PC-3 (cell line): ENCODE measurements around the gene KRT83.

Experiments
- CTCF ChIP-seq: fragments of 300-600 bp; sonication (generic); conservative IDR thresholded peaks from 2 replicates; pipeline ENCODE4 v1.5.1; 2017; ENCODE audit warnings: antibody characterized with exemption, low read depth, mild to moderate bottlenecking, low read length
- EZH2 ChIP-seq: fragments of 300-600 bp; sonication (generic); IDR thresholded peaks from one replicate; pipeline ENCODE4 v1.6.1; 2017; ENCODE audit warnings: antibody characterized with exemption, mild to moderate bottlenecking, low read length; ENCODE audit not compliant: unreplicated experiment
- EZH2phosphoT487 ChIP-seq: fragments of 300-600 bp; sonication (generic); IDR thresholded peaks from 2 replicates; pipeline ENCODE4 v1.6.1; 2018; ENCODE audit warnings: mild to moderate bottlenecking, antibody characterized with exemption, low read length, borderline replicate concordance

GRCh38 chr12:52305921-52306705, 15.1 kb downstream of the KRT83 start:
- TF ChIP-seq EZH2phosphoT487 (no peak), CTCF (peak; percentile 56; the same call in 1 of the 2 replicates), EZH2 (no peak)
